Activated T-helper 1 cell treated with Interleukin-2 at 50 U/mL for 16 hours (primary cell): ENCODE data around the gene GTF2E1.

ENCODE experiments used
- DNase-seq: peaks from one replicate; pipeline ENCODE4 v3.0.0-alpha.2; 2020; ENCODE audit warnings: low read depth

The GTF2E1 gene

DNA sequence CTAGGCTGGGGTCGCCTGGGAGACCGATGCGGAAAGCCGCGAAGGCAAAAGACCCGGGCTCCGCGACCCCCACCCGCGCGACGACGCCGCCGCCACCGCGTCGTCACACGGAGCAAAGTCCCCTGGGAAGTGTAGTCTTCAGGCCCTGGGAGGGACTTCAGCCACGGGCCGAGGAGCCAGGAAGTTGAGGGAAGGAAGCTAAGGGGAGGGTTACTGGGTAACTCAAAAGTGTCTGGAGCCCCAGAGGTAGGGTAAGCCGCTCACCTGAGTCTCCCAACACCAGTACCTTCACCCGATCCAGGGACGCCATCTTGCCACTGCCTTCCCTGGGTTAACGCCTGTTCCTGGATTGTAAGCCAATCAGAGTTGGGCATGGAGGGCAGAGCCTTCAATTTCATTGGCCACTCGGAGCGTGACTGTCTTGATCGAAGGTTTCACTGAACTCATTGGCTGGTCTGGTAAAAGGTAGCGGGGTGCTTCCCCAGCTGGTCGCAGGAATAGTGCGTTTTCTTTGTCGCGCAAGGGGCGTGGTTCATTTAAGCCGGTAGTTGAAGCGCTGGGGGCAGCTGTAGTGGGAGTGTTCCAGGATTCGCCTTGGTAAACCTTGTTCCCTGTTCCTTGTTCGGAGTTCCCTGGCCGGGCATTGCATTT is at the start of gene GTF2E1, which contains the start of gene RABL3:
Gene GTF2E1, plus strand, starts transcription at position 547 of the 651 bp plus-strand sequence. CDS start 7,809 bp downstream, outside the sequence.
Gene RABL3, minus strand, starts transcription at position 319 of the 651 bp plus-strand sequence. Its CDS starts 9 bp downstream, at position 310.
- DNase-seq, result peak; percentile 90

DNA sequence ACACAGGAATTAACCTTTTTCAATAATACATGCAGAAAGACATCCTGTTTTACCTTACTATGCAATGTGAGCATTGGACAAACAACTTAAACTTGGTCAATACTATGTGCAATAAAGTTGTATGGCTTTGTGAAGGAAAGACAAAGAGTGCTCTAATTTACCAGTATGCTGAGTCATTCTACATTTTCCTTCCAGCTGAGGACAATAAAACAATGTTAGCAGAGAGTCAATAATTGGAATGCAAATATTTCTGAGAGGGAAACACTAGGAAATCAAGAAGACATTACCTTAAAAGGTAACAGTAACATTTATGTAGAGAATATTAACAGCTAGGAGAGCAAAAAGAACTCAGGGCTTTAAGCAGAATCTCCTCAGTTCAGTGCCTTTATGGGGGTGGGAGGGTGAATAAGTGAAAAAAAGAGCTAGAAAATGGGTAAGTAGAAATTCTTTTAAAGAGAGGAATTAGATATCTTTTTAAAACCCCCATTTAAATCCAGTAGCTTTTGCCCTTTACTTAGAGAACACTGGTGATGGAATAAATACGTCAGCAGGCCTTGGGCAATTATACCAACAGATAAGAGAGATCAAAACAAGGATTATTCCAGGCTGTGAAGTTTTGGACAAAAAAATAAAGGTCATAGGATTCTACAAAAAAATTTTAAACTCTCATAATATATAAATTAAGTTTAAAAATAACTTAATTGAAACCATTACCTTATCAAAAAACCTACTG is 48.9 kb upstream of the GTF2E1 start:
- DNase-seq, result no peak

DNA sequence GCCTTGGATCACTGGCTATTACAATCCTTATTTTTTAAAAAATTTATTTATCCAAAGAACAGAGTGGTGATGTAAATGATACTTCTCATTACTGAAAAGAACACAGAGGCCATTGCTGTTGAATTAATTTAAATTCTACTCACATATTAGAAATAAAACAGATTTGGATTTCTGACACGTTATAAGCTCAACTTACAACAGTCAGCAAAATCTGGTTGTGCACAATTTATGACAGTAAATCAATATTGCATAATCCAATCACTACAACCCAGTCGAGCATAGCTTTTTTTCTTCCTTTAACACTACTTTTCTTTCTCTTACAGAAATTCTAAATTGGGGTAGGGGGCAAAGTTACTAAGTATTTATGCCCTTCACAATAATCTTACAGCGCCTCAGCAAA is 43.2 kb upstream of the GTF2E1 start:
- DNase-seq, result no peak

DNA sequence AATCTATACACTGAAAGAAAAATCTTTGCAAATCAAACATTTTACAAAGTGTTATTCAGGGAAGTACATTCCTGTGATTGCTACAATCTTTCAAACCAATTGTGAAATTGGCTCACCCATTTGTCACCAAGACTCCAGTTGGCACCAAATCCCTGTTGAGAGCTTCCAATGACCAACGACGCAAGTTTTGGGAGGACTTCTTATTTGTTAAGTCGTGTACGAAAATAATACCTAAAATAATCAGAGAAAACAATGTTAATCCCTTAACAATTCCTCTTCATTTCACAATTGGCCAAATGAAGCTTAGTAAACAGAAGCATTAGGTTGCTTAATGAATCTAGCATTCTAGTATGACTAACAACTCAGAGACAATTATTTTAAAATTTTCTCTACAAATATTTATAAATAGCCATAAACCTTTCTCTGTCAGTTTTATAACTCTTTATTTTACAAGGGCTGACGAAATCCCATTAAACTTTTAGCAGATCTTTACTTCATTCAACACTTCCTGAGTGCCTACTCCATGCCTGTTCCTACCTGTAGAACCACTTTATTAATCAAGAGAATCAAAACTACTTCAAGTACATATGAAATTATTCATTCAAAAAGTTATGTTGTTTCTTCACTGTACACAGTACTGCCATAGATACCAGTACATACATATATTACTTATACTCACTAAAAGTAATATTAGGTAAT is 36.5 kb upstream of the GTF2E1 start:
- DNase-seq, result no peak

DNA sequence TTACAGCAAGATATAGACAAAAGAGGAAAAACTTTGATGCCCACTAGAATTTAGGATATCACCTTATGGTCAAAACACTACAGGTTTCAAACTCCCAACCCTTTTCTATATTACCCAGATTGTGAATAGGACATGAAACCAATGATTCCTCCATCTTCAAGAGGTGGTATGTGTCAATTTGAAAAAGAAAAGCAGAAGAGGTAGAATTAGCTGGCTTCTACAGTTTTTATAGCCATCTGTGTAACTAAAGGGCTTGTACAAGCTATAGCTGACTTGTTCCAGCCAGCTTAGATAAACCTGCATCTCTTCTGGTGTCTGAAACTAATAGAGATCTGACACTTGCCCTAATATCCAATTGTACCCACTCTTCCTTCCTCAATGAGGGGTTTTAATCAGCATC is 35.6 kb upstream of the GTF2E1 start:
- no peak for DNase-seq

DNA sequence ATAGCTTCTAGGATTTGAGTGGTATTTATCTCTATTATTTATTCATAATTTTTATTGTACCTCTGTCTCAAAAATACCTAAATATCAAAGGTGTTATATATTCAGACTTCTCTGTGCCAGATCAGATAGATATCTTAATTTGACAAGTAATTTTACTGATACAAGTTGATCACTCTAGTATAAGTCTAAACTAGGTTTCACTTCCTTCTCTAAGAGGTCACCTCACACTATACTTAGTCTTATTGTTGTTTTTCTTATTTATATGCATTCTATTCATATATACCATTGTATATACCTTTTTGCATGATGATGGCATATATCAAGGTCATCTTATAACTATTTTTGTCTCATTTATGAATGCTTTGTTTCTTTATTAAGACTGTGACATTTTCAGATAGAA is 34.1 kb upstream of the GTF2E1 start:
- no peak for DNase-seq

DNA sequence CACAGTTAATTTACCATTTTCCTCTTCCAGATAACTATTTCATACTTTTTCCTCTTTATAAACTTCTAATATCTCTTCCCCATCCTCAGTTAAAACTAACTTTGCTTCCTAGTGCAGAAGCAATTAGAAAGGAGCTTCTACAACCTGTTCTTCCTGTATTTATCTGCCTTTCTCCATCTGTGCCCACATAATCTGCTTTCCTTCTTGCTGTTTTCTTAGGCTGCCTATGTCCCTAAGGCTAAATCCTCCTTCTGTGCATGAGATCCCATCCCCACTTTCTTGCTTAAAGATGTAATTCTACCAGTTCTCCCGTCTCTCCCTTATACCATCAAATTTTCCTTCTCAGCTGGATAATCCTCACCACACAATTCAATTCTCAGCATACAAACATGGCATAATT is 32.2 kb upstream of the GTF2E1 start:
- DNase-seq, result no peak

DNA sequence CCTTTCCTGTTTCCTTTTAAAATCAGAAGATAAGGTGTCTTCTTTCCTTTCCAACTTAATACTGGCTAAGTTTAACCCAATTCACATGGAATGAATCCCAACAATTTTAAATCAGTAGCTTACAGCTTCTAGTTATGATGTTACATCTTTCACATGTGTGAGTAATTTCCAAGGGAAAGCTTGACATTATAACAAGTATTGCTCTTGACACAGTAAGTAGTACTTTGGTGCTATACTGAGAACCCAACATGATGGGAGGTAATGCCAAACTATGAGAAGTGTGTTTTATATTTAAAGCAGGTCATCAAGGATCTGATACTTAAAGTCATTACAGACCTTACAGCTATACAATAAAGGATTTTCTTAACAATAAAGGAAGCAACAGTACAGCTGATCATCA is 29.3 kb upstream of the GTF2E1 start:
- no peak for DNase-seq

DNA sequence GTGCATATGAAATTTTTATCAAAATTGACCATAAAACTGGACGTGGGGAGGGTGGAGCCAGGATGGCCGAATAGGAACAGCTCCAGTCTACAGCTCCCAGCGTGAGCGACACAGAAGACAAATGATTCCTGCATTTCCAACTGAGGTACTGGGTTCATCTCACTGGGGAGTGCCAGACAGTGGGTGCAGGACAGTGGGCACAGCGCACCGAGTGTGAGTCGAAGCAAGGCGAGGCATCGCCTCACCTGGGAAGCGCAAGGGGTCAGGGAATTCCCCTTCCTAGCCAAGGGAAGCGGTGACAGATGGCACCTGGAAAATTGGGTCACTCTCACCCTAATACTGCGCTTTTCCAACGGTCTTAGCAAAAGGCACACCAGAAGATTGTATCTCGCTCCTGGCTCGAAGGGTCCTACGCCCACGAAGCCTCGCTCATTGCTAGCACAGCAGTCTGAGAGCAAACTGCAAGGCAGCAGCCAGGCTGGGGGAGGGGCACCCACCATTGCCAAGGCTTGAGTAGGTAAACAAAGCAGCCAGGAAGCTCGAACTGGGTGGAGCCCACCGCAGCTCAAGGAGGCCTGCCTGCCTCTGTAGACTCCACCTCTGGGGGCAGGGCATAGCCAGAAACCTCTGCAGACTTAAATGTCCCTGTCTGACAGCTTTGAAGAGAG is 23.2 kb upstream of the GTF2E1 start:
- DNase-seq, result peak; percentile 73

DNA sequence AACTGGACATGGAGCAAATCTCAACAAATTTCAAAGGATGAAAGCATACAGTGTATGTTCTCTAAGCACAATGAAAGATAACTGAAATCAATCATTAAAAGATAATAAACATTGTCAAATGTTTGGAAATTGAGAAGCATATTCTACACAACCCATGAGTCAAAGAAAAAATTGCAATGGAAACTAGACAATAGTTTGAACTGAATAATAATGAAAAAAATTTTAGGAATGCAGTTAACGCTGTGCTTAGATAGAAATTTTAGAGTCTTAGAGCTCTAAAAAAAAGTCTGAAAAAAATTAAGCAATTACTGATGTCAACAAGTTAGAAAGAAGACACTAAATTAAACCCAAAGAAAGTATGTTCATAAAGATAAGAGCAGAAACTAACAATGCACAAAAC is 15.8 kb upstream of the GTF2E1 start:
- no peak for DNase-seq

DNA sequence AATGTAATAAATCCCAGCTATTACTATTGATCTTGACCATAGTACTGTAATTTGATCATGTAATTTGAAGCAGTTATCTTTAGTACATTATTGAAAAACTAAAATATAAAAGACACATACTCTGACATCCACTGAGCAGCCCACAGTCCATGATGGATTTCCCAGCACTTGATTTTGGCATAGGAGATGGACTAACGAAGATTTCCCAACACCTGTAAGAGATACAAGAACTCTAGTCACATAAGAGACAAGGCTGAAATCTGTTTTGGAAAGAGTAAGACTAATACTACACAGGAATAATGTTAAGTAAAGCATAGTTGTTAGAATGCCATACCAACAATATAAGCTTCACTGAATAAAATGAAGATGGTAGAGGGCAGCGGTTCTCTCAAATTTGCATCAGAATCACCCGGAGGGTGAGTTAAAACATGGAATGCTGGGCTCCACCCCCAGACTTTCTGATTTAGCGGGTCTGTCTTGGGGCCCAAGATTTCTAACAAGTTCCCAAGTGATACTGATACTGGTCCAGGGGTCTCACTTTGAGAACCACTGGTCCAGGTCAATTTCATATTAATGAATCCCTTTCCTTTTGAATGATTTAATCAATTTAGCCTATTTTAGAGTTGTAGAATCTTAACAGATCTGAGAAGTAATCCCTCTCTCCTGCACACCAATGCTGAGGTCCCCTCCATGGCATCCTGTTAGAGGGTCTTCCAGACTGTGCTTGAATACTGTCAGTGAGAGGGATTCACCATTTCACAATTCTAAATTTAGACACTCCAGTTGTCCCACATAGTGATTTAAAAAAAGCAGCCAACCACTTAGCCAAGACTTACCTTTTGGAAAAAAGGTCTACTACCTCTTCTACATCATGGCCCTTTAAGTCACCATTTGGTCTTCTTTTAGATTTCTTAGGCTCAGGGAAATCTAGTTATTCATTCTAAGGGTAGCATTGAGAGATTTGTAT is 11.7 kb upstream of the GTF2E1 start:
- no peak for DNase-seq

DNA sequence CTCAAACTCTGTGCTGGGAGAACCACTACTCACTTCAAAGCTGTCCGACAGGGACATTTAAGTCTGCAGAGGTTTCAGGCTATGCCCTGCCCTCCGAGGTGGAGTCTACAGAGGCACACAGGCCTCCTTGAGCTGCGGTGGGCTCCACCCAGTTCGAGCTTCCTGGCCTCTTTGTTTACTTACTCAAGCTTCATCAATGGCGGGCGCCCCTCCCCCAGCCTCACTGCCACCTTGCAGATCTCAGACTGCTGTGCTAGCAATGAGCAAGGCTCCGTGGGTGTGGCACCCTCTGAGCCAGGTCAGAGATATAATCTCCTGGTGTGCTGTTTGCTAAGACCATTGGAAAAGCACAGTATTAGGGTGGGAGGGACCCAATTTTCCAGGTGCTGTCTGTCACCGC is 4.5 kb upstream of the GTF2E1 start:
- peak; percentile 7 for DNase-seq

DNA sequence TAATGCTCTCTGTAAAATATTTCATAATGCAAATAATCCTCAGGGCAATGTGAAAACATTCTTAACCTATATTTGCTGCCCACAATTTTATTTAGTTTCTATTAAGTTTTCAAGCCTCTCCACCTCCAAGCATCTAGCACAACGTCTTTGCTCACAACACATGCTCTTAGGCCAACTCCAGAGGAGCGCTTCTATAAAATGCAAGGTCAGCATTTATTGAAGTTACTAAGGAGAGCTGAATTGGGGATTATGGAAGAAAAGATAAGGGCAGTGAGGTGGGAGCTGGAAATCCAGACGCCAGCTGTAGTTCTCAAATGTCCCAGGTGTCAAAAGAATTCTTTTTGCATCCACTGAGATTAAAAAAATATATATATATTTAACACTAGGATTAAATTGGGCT is 1.2 kb upstream of the GTF2E1 start:
- DNase-seq, result no peak

DNA sequence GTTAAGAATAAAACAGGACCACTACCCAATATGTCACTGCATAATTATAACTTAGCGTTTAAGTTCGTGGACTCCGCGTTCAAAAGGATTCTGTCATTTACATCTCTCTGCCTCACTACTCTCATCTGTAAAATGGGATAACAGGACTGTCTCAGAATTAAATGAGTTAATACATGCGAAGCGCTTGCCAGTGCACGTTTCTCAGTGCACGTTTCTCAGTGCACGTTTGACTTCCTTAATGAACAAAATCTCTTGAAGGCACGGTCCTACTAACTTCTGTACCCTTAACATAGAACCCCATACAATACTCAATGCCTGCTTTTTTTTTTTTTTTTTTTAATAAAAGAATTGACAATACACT is 727 bp upstream of the GTF2E1 start:
- no peak for DNase-seq

DNA sequence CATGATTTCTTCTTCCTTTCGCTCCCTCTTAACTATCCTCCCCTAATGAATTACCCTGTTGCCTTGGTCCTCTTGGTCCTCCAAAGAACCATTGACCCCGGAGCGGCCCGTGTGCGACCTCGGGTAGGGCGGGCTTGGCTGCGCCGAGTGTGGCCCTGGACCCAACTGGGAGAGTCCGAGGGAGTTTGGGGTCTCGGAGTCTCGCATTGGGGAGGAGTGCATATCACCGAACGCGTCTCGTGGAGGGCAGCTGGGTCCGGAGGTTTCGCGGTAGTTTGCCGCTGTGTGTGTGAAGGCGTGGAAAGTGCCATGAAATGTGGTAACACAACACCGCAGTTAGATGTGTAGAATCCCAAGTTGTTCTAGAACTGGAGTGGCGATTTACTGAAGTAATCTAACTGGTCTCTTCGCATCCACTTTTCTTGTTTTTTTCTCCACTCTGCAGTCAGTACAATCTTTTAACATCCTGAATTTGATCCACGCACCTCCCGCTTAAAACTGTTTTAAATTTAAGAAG is 363 bp downstream of the GTF2E1 start:
- DNase-seq, result no peak

DNA sequence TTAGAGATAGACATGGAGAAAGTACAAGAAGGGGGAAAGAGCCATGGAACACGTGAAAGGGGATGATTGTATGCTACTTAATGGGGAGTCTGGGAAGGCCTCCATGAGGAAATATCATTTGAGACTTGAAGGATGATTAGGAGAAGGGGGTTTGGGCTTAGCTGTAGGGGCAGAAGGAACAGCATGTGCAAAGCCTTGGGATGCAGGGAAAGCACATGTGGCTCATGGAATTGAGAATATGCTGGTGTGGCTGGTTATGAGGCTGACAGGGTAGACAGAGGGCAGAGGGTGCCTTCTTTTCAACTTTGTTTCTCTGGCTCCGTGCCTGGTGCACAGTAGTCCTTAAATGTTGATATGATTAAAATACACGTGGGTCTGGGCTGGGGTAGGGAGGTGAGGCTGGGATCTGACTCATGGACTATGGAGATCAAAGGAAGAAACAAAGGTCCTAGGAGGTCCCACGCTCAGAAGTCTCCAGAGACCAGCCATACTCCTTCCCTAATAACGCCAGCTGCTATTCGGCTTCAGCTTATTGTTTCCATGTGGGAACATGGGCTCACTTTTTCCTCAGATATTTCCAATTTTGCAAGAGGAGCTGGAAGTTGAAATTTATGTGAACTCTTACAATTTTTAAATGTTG is 1.1 kb downstream of the GTF2E1 start:
- DNase-seq, result no peak

DNA sequence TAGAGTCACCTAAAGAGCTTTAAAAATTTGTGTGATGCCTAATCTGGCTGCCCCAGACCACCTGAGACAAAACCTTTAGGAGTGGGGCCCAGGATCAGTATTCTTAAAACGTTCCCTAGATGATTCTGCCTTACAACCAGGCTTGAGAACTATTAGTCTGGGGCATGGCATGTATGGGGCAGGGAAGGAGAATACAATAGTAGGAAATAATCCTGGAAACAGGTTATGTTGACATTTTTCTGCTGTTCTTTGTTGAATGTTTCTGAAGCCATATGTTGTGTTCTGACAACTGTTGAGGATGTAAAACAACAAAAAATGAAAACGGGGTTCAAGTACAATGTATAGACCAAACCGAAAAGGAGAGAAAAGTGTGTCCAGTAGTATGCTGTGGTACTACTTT is 2.9 kb downstream of the GTF2E1 start:
- DNase-seq, result no peak

DNA sequence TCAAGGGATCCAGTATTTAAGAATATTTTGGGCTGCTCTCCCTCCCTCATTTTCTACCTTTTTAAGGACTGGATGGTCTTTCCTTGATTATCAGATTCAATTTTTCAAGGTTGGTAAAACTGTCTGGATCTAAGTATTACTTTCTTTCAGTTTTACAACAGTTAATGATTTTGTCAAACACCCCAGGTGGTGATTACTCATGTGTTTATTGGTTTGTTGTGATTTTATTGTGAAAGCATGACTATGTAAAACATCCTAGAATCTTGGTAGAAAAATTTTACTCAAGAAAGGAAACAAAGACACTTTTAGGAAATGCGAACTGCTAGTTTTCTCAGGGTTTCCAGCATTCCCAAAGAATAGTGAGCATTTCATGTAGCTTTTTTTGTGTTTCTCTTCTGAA is 7.3 kb downstream of the GTF2E1 start:
- DNase-seq, result no peak

DNA sequence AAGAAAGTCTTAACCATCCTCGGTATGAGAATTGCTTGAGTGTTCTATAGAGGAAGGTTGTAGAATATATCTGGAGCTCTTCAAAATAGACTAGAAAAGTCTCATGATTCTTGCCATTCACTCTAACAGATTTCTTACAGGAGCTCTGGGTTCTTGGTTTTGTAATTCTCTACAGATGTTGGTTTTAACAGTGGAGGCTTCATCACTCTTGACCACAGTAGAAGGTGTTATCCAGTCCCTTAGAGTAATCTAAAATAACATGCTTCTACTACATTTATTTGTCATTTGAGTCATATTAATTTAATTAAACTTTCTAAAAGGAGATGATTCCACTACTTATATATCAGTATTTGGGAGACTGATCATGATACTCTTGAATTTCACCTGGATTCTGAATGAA is 9.7 kb downstream of the GTF2E1 start:
- DNase-seq, result no peak

DNA sequence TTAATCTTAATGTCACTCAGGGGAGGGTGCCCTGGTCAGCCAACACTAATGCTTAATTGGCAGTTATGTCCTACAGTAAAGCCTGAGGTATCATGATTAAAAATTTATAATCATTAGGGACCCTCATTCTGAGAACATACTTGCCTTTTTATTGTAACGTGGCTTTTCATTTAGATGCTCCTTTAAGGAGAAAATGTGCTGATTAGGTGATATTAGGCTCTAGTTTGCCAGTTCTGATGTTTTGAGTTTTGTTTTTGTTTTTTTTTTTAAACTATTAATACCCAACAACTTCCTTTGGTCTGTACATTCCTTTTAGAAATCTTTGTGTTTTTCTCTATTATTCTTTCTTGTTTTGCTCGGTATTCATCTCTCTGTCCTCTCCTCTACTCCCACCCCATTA is 10.3 kb downstream of the GTF2E1 start:
- DNase-seq, result no peak

DNA sequence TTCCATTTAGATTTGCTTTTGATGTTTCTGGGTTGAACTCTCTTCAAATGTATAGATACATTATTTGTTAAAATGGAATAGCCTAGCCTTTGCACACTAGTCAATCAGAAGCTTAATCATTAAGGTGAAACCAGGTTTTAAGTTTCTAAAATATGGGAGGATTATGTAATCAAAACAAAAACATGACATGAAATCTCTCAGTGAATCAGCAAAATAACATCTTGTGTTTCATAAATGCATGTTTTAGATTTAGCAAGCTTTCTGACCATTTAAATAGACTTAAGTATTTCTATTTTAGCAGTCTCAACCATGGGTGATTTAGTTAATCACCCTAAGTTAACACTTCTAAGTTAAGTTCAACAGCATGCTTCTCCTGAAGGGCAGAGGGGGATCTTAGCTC is 11.3 kb downstream of the GTF2E1 start:
- DNase-seq, result no peak
